Subcutaneous adipose tissue (tissue), 4 donors: ENCODE results near the gene LGR4. TPM values are rescaled to one million over a fixed set of nuclear protein-coding genes. Genes with fewer than 3 reads are reported as not detected.

Experiments used
- total RNA-seq, 4 donors: library from RNA; depleted of rRNA; stranded (reverse); fragments of >200 nt; gene quantifications; one replicate each; pipeline ENCODE4 v1.1.0, GENCODE V29; 2016
- TF ChIP-seq, protein P1 (sequence below): fragments of 450-650 bp; IDR thresholded peaks from one replicate; pipeline ENCODE4 v1.5.1; 2016; ENCODE audit warnings: low read depth, mild to moderate bottlenecking, control low read depth, antibody characterized with exemption, moderate library complexity

The LGR4 gene
- total RNA-seq, 4 donors from 2014 or later = 41.3 to 106 (median 48.8) TPM

DNA sequence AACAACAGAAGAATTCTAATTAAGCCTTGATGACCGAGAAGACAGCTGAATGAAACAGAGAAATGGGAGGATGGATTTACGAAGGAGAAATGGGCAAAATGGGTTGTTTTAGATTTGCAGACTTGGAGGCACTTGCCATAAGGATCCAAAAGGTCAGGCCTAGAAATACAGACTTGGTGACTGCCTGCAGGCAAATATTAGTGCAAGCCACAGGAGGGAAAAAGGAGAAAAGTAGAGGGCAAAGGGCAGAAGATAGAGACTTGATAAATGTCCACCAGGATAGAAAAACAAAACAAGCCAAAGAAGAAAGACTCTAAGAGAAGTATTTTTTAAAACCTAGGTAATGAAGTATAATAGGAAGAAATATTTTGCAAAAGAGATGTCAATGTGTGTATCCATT lies 122.7 kb downstream of the LGR4 start:
- TF ChIP-seq, protein P1, sequence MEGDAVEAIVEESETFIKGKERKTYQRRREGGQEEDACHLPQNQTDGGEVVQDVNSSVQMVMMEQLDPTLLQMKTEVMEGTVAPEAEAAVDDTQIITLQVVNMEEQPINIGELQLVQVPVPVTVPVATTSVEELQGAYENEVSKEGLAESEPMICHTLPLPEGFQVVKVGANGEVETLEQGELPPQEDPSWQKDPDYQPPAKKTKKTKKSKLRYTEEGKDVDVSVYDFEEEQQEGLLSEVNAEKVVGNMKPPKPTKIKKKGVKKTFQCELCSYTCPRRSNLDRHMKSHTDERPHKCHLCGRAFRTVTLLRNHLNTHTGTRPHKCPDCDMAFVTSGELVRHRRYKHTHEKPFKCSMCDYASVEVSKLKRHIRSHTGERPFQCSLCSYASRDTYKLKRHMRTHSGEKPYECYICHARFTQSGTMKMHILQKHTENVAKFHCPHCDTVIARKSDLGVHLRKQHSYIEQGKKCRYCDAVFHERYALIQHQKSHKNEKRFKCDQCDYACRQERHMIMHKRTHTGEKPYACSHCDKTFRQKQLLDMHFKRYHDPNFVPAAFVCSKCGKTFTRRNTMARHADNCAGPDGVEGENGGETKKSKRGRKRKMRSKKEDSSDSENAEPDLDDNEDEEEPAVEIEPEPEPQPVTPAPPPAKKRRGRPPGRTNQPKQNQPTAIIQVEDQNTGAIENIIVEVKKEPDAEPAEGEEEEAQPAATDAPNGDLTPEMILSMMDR = no peak

DNA sequence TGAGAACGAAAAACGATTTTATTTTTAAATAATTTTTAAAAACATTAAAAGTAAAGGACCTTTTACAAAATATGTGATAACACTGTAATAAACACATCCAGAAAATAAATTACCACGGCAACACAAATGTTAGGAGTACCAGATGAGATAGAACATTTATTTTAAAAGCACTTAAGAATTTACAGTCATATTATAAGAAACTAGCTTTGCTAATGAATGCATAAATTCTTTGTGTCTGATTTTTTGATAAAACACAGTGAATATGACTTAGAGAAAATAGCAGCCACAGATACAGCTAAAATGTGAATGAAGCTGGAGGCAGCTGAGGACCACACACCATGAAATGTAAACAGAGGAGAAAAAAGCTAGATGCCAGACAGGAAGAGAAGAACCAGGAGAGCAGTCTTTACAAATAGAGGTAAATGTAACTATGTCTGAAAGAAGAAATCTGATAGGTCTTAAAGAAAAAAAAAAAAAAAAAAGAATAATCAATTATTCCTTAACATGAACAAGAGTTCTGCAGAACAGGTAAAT lies 124.2 kb downstream of the LGR4 start:
- TF ChIP-seq, protein P1 = no peak

DNA sequence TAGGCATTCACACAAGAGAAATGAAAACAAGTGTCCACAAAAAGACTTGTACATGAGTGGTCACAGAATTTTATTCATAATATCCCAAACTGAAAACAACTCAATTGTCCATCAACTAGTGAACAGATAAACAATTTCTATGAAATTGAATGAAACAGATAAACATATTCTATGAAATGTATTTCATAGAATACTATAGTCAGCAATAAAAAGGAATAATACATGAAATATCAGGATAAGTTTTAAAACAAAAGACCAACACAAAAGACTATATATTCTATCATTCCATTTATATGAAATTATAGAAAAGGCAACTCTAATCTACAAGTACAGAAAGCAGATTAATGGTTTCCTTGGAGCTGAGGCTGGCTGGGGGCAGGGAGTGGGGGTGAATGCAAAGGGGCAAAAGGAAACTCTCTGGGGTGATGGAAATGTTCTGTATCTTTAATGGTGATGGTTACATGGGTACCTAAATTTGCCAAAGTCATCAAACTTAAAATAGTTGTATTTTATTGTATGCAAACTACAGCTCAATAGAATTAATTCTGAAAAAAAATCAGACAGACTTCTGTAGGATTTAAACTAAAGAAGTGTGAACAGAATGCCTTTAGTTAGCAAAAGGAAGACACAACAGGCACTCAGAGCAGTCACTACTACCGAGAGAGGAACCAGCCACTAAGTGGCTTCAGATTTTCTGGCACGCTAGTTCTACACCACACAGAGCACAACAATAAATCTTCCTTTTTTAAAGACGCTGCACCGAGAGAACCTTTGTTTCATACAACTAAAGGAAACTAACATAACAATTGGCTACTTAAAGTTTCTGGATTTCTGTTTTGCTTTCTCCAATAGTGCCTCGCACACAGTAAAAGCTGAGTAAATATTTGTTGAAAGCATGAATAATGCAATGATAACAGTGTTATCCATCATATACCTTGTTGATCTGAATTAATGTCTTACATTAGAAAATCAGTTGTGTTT lies 124.9 kb downstream of the LGR4 start:
- TF ChIP-seq, protein P1 = no peak

DNA sequence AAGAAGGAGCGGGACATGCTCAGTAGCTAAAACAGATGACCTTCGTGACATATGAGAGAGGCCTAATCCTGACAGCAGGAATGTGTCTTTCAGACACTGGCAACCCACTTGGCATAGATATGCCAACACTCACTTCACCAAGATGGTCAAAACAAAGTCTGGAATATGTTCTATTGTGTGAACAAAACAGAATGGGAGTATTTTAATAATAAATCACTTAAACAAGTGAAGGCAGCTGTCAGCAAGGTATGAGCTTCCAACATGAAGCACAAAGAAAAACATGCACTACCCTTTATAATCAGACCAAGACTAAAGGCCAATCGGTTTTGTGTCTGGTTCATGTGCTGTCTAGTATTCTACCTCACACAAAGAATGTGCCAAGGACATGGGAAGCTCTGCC lies 132.6 kb downstream of the LGR4 start:
- TF ChIP-seq, protein P1 = no peak

DNA sequence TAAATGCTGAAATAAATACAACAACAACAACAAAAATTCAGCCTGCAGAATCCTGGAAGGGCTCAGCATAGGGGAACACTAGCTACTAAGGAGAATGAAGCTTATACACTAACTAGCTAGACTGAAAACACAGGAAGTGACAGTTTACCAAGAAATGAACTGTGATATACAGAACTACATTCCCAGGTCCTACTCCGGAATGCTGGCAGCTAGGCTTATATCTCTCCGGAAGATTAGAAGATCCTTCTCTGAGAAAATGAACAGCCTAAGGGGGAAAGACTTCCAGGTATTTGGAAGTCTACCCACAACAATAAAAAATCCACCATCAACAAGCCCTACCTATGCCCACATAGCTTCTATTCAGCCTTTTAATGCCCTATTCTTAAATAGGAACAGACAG lies 140.6 kb downstream of the LGR4 start:
- TF ChIP-seq, protein P1 = no peak

DNA sequence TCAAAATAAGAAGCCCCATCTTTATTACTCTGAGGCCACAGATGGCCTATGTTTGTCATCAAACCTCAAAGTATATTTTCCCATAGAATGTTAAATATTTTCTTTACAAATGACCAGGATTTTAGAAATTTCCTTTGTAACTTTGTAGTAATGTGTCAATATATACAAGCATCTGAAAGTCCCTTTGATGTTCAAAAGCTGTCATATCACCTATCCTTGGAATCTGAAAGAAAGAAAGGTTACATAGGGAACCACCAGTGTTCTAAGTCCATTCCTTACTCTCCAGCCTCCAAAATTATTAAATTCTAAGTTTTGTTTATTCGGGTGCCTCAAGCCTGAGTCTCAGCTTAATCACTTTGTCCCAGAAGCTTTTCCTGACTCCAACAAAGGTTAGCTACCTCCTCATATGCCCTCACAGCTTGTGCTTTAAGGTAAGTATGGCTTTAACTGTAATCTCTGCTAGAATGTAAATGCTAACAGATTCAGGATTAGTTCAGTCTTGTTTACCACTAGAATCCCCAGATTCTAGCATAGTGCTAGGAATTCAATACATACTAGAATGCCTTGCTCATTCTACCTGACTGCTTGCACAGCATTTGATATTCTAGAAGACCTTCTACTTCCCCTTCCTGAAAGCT lies 141.8 kb downstream of the LGR4 start:
- TF ChIP-seq, protein P1 = no peak
